Epithelial cell of esophagus (primary cell): ENCODE data around the gene B4GALNT4.
A peak's percentile ranks its signal among the peaks of the same experiment; 100 is the strongest.

Source experiments
- DNase-seq: peaks from one replicate; pipeline ENCODE4 v3.0.0; 2010; ENCODE audit warnings: low read depth
- H3K4me3 ChIP-seq: 2 replicates; pipeline ENCODE4 v1.5.1; 2011; ENCODE audit warnings: mild to moderate bottlenecking, low read length, control low read depth
- CTCF ChIP-seq: IDR thresholded peaks from 2 replicates; pipeline ENCODE4 v1.5.1; 2011; ENCODE audit warnings: low read depth, mild to moderate bottlenecking, low read length, control low read depth, inconsistent platforms; ENCODE audit not compliant: insufficient read depth; ENCODE audit errors: missing control alignments

Gene B4GALNT4

GRCh38 chr11:363948-364761 is 5.1 kb upstream of the B4GALNT4 start:
- DNase-seq: peak; percentile 89
- no peak overlapping the region for H3K4me3 ChIP-seq
- TF ChIP-seq CTCF: peak; percentile 79

- no peak overlapping the region for H3K4me3 ChIP-seq
- TF ChIP-seq CTCF: no peak
- DNase-seq: no peak
Measured at GRCh38 chr11:364991-365725, 4.1 kb upstream of the B4GALNT4 start.

- TF ChIP-seq CTCF: no peak
- DNase-seq: no peak
- H3K4me3 ChIP-seq: no peak overlapping the region
Measured at GRCh38 chr11:365831-366230, 3.5 kb upstream of the B4GALNT4 start.

- H3K4me3 ChIP-seq: no peak overlapping the region
- TF ChIP-seq CTCF: no peak
- DNase-seq: no peak
Measured at GRCh38 chr11:367956-368413, 1.3 kb upstream of the B4GALNT4 start.

- DNase-seq: no peak
- TF ChIP-seq CTCF: no peak
- peak overlapping the region; percentile 20 for H3K4me3 ChIP-seq
Measured at GRCh38 chr11:368414-369335, 624 bp upstream of the B4GALNT4 start.

GRCh38 chr11:370070-370941 is 1.0 kb downstream of the B4GALNT4 start:
- H3K4me3 ChIP-seq: peak overlapping the region; percentile 62
- no peak for DNase-seq
- TF ChIP-seq CTCF: no peak
